Stimulated activated CD8-positive, alpha-beta memory T cell treated with anti-CD3 and anti-CD28 coated beads, Interleukin-4, amount 100 ng/mL, for 48 hours (primary cell): ENCODE data around the gene ARHGEF17.

ENCODE experiments used
- DNase-seq: peaks from one replicate; pipeline ENCODE4 v3.0.0-alpha.2; 2020

Gene ARHGEF17

GRCh38 chr11:73295241-73295995 lies 12.7 kb upstream of the ARHGEF17 start:
- DNase-seq, result peak; percentile 92

- DNase-seq, result no peak
Measured at GRCh38 chr11:73295996-73296318, 12.1 kb upstream of the ARHGEF17 start.

- no peak for DNase-seq
Measured at GRCh38 chr11:73296501-73297230, 11.4 kb upstream of the ARHGEF17 start.

GRCh38 chr11:73297231-73297590 lies 10.9 kb upstream of the ARHGEF17 start:
- DNase-seq, result no peak

GRCh38 chr11:73297702-73298101 lies 10.4 kb upstream of the ARHGEF17 start:
- DNase-seq, result no peak

- DNase-seq, result no peak
Measured at GRCh38 chr11:73298233-73298632, 9.8 kb upstream of the ARHGEF17 start.

GRCh38 chr11:73299751-73300150 lies 8.3 kb upstream of the ARHGEF17 start:
- DNase-seq, result no peak

- DNase-seq, result no peak
Measured at GRCh38 chr11:73306069-73306841, 1.8 kb upstream of the ARHGEF17 start.

- DNase-seq, result no peak
Measured at GRCh38 chr11:73306977-73307322, 1.1 kb upstream of the ARHGEF17 start.

- peak; percentile 98 for DNase-seq
Measured at GRCh38 chr11:73307323-73308002, 613 bp upstream of the ARHGEF17 start.

GRCh38 chr11:73308961-73309919 lies 1.2 kb downstream of the ARHGEF17 start:
- no peak for DNase-seq

GRCh38 chr11:73310076-73310475 lies 2.0 kb downstream of the ARHGEF17 start:
- no peak for DNase-seq

- no peak for DNase-seq
Measured at GRCh38 chr11:73310661-73311393, 2.8 kb downstream of the ARHGEF17 start.

GRCh38 chr11:73311394-73311869 lies 3.4 kb downstream of the ARHGEF17 start:
- no peak for DNase-seq

GRCh38 chr11:73312036-73312435 lies 4.0 kb downstream of the ARHGEF17 start:
- DNase-seq, result no peak

- no peak for DNase-seq
Measured at GRCh38 chr11:73312851-73313327, 4.8 kb downstream of the ARHGEF17 start.

GRCh38 chr11:73313652-73314051 lies 5.6 kb downstream of the ARHGEF17 start:
- no peak for DNase-seq

- DNase-seq, result no peak
Measured at GRCh38 chr11:73314117-73314961, 6.3 kb downstream of the ARHGEF17 start.

GRCh38 chr11:73315293-73316020 lies 7.4 kb downstream of the ARHGEF17 start:
- no peak for DNase-seq
